Activated T-cell treated with anti-CD3 and anti-CD28 coated beads for 4 hours (primary cell): ENCODE data around the gene KLHL7.
"Not testable (repeated sequence)": the region's sequence is repeated elsewhere in the genome, so short reads cannot be mapped to it uniquely, and the experiment has no call there.

Experiments
- DNase-seq: peaks from one replicate; pipeline ENCODE4 v3.0.0-alpha.2; 2020

KLHL7 gene

DNA sequence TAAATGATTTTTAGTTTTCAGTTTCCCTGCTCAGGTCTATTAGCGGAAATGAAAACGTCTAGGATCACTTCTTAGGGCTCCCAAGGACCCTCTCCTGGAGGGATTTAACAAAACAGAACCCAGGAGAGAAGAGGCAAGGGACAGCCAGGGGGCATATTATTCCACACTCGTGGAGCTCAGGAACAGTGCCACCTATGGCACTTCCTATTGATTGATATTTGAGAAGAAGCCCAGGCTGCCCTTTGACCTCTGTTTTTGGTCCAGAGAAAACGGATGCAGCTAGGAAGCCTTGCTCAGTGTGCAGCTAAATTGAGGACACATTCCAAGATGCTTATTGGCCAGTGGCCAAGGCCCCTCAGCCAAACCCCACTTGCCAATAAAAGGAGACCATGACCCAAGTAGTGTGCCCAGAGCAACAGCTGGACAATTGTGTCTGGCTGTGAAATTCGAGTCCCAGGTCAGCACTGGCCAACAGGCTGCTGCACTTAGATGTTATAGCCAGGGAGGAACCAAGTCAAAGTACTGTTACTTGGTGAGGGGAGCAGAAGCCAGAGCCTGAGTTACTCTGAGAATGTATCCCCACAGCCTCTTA is 117.0 kb downstream of the KLHL7 start:
- DNase-seq, result no peak

DNA sequence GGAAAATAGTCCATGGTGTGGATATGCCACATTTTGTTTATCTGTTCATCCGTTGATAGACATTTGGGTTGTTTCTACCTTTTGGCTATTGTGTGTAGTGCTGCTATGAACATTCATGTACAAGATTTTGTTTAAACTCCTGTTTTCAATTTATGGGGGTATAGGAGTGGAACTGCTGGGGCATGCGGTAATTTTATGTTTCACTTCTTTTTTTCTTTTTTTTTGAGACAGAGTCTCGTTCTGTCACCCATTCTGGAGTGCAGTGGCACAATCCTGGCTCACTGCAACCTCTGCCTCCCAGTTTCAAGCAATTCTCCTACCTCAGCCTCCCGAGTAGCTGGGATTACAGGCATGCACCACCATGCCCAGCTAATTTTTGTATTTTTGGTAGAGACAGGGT is 118.8 kb downstream of the KLHL7 start:
- DNase-seq, result not testable (repeated sequence)

DNA sequence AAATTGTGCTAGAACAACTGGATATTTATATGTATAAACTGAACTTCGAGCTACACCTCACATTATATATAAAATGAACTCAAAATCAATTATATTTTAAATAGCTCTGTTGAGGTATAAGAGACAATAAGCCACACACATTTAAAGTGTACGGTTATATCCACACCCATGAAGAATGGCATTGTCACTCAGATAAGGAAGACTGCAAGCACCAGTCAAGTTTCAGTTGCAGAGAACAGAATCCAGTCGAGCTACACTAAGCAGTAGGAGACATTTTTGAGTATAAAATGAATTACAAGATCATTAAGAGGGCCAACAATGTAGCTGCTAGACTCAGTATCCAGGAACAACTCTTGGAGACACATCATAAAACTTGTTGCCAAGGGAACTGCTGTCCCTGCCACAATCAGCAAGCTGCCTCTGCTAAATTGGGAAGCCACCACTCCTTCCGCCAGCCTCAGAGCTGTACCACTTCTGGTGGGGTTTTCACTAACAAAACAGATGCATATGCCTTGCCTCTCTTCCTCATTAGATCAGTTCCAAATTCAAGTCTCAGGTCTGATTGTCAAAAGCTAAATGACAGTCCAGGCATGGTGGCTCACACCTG is 121.4 kb downstream of the KLHL7 start:
- no peak for DNase-seq
